ENCODE data around the gene SH2D5.

The SH2D5 gene

DNA sequence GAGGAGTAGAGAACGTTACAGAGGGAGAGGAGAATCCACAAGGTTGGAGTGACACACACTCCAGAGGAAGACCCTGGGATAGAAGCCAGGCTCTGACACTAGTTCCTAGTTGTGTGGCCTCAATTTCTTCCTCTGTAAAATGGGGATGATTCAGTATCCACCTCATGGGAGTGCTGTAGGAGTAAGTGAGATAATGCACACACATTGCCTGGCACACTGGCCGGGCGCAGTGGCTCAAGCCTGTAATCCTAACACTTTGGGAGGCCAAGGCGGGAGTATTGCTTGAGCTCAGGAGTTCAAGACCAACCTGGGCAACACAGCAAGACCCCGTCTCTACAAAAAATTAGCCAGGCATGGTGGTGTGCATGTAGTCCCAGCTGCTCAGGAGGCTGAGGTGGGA is 23.6 kb downstream of the SH2D5 start:
- H2AFZ ChIP-seq (ENCODE audit: low read depth): no peak overlapping the region
- no peaks in the 10 kb centered on the region for H3K79me2 ChIP-seq (ENCODE audit: insufficient read depth, low read depth)
- no peak overlapping the region for H3K9ac ChIP-seq
- no peak overlapping the region for H3K4me3 ChIP-seq (IDR thresholded peaks at IDR 0.05; ENCODE audit: insufficient read depth, low read depth, low read length)
- no peak overlapping the region for H3K4me2 ChIP-seq
- TF ChIP-seq, protein P1, sequence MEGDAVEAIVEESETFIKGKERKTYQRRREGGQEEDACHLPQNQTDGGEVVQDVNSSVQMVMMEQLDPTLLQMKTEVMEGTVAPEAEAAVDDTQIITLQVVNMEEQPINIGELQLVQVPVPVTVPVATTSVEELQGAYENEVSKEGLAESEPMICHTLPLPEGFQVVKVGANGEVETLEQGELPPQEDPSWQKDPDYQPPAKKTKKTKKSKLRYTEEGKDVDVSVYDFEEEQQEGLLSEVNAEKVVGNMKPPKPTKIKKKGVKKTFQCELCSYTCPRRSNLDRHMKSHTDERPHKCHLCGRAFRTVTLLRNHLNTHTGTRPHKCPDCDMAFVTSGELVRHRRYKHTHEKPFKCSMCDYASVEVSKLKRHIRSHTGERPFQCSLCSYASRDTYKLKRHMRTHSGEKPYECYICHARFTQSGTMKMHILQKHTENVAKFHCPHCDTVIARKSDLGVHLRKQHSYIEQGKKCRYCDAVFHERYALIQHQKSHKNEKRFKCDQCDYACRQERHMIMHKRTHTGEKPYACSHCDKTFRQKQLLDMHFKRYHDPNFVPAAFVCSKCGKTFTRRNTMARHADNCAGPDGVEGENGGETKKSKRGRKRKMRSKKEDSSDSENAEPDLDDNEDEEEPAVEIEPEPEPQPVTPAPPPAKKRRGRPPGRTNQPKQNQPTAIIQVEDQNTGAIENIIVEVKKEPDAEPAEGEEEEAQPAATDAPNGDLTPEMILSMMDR (conservative IDR thresholded peaks at IDR 0.05; ENCODE audit: low read depth, low read length): no peak
- no peak overlapping the region for H3K27ac ChIP-seq
- peaks cover 40% of the 10 kb centered on the region for H3K27me3 ChIP-seq (ENCODE audit: insufficient read depth, low read depth)
- H4K20me1 ChIP-seq (ENCODE audit: insufficient read depth): no peaks in the 10 kb centered on the region
- H3K4me1 ChIP-seq (ENCODE audit: low read depth, poor library complexity, severe bottlenecking): no peaks in the 10 kb centered on the region
- H3K36me3 ChIP-seq (ENCODE audit: insufficient read depth): no peaks in the 10 kb centered on the region

DNA sequence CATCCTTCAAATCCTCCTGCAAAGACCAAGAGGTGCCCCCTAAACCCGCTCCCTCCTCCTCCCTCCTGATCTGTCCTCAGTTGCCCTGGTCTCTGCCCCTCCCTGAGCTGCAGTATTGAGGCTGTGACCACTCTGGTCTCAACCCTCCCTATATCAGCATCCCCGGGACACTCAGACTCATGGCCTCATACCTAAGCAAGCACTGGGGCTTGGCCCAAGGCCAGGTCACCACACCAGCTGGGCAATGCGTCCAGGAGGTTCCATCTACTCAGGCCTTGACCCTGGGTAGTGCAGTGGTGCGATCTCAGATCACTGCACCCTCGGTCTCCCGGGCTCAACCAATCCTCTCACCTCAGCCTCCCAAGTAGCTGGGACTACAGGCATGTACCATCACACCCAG is 24.4 kb downstream of the SH2D5 start:
- H3K27me3 ChIP-seq (ENCODE audit: insufficient read depth, low read depth): peaks cover 40% of the 10 kb centered on the region
- no peak overlapping the region for H2AFZ ChIP-seq (ENCODE audit: low read depth)
- H3K4me2 ChIP-seq: no peak overlapping the region
- H3K9ac ChIP-seq: no peak overlapping the region
- no peak overlapping the region for H3K27ac ChIP-seq
- no peaks in the 10 kb centered on the region for H3K4me1 ChIP-seq (ENCODE audit: low read depth, poor library complexity, severe bottlenecking)
- no peak overlapping the region for H3K4me3 ChIP-seq (IDR thresholded peaks at IDR 0.05; ENCODE audit: insufficient read depth, low read depth, low read length)
- H3K36me3 ChIP-seq (ENCODE audit: insufficient read depth): no peaks in the 10 kb centered on the region
- TF ChIP-seq, protein P1 (conservative IDR thresholded peaks at IDR 0.05; ENCODE audit: low read depth, low read length): no peak
- H4K20me1 ChIP-seq (ENCODE audit: insufficient read depth): no peaks in the 10 kb centered on the region
- H3K79me2 ChIP-seq (ENCODE audit: insufficient read depth, low read depth): no peaks in the 10 kb centered on the region

DNA sequence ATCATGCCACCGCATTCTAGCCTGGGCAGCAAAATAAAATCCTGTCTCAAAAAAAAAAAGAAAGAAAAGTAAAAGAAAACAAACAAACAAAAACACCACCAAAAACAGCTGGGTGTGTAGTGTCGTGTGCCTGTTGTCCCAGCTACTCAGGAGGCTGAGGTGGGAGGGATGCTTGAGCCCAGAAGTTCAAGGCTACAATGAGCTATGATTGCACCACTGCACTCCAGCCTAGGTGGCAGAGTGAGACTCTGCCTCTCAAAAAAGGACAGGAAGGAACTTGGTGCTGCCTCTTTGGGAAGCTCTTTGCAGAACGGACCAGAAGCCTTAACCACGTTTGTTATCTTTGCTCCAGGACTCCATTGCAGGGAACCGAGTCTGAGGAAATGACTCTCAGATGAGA is 25.7 kb downstream of the SH2D5 start:
- H4K20me1 ChIP-seq (ENCODE audit: insufficient read depth): no peaks in the 10 kb centered on the region
- H3K27ac ChIP-seq: no peak overlapping the region
- peaks cover 37% of the 10 kb centered on the region for H3K27me3 ChIP-seq (ENCODE audit: insufficient read depth, low read depth)
- no peaks in the 10 kb centered on the region for H3K79me2 ChIP-seq (ENCODE audit: insufficient read depth, low read depth)
- H3K4me3 ChIP-seq (IDR thresholded peaks at IDR 0.05; ENCODE audit: insufficient read depth, low read depth, low read length): no peak overlapping the region
- TF ChIP-seq, protein P1 (conservative IDR thresholded peaks at IDR 0.05; ENCODE audit: low read depth, low read length): no peak
- H3K9ac ChIP-seq: no peak overlapping the region
- H2AFZ ChIP-seq (ENCODE audit: low read depth): no peak overlapping the region
- no peak overlapping the region for H3K4me2 ChIP-seq
- no peaks in the 10 kb centered on the region for H3K4me1 ChIP-seq (ENCODE audit: low read depth, poor library complexity, severe bottlenecking)
- no peaks in the 10 kb centered on the region for H3K36me3 ChIP-seq (ENCODE audit: insufficient read depth)

DNA sequence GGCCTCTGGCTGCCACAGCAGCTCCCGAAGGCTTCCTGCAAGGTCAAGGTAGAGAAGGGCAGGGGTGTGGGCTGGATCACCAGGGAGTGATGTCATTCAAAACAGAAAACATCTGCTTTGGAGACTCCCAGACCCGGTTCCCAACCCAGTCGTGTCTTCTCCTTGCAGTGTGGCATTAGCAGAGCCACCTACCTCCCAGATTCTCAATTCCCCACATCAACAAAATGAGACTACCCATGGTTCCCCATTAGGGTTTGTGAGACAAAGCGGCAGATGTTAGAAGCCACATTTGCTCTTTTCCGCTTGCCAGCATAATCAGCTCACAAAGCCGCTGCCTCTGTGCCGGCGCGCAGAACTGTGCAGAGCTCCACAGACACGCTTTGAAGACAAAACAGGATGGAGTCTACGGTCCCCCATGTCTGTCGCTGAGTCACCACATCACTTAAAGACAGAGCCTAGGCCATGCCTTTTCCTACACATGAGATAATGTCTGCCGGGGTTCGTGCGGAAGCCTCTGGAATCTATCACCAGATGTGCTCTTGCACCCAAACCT is 27.2 kb downstream of the SH2D5 start:
- H3K4me3 ChIP-seq (IDR thresholded peaks at IDR 0.05; ENCODE audit: insufficient read depth, low read depth, low read length): no peak overlapping the region
- no peak overlapping the region for H3K4me2 ChIP-seq
- H3K27me3 ChIP-seq (ENCODE audit: insufficient read depth, low read depth): peaks cover 32% of the 10 kb centered on the region
- no peaks in the 10 kb centered on the region for H3K79me2 ChIP-seq (ENCODE audit: insufficient read depth, low read depth)
- H4K20me1 ChIP-seq (ENCODE audit: insufficient read depth): no peaks in the 10 kb centered on the region
- H3K9ac ChIP-seq: no peak overlapping the region
- H3K36me3 ChIP-seq (ENCODE audit: insufficient read depth): no peaks in the 10 kb centered on the region
- H3K27ac ChIP-seq: no peak overlapping the region
- no peak overlapping the region for H2AFZ ChIP-seq (ENCODE audit: low read depth)
- H3K4me1 ChIP-seq (ENCODE audit: low read depth, poor library complexity, severe bottlenecking): no peaks in the 10 kb centered on the region
- TF ChIP-seq, protein P1 (conservative IDR thresholded peaks at IDR 0.05; ENCODE audit: low read depth, low read length): no peak

Data from KMS-11 (cell line).